WTC11 (cell line): ENCODE measurements around the gene FGF5. TPM values are rescaled to one million over a fixed set of nuclear protein-coding genes. Genes with fewer than 3 reads are reported as not detected.

Experiments used
- ATAC-seq: fragments of 200-7000 bp; cut with Tn5 transposase; 2 replicates; pipeline ENCODE4 v1.10.0; 2021; ENCODE audit warnings: mild to moderate bottlenecking, moderate library complexity
- CTCF ChIA-PET: fragments of 300-600 bp; sonication (Branson Sonifier 250); formaldehyde crosslinking; loops from one replicate; lab custom pipeline; 2021; ENCODE audit warnings: antibody characterized with exemption; lab: Charles Lee
- POLR2A ChIA-PET: fragments of 350-600 bp; sonication (Branson Sonifier 250); formaldehyde crosslinking; loops from one replicate; lab custom pipeline; 2021; ENCODE audit warnings: antibody characterized with exemption; lab: Charles Lee
- DNase-seq: peaks from one replicate; pipeline ENCODE4 v3.0.0; 2021; ENCODE audit warnings: low spot score
- H3K27ac Mint-ChIP-seq: 2 replicates; pipeline ENCODE4 v1.8.0; 2021; ENCODE audit warnings: mixed read lengths
- H3K27me3 Mint-ChIP-seq: 2 replicates; pipeline ENCODE4 v1.8.0; 2021; ENCODE audit warnings: low read depth, mild to moderate bottlenecking, moderate library complexity, mixed read lengths
- H3K36me3 Mint-ChIP-seq: 2 replicates; pipeline ENCODE4 v1.8.0; 2021; ENCODE audit warnings: mixed read lengths
- H3K4me1 Mint-ChIP-seq: 2 replicates; pipeline ENCODE4 v1.8.0; 2022; ENCODE audit warnings: mixed read lengths
- H3K4me3 Mint-ChIP-seq: 2 replicates; pipeline ENCODE4 v1.8.0; 2021; ENCODE audit warnings: mild to moderate bottlenecking, moderate library complexity, mixed read lengths
- H3K9me3 Mint-ChIP-seq: 2 replicates; pipeline ENCODE4 v1.8.0; 2021; ENCODE audit warnings: mixed read lengths
- AR ChIP-seq: fragments of 250-450 bp; sonication (Bioruptor Pico); IDR thresholded peaks from 2 replicates; pipeline ENCODE4 v1.9.0; 2021; ENCODE audit warnings: mild to moderate bottlenecking
- ATF1 ChIP-seq: sonication (generic); formaldehyde crosslinking; IDR thresholded peaks from 2 replicates; pipeline ENCODE4 v1.8.1; 2023; ENCODE audit warnings: mild to moderate bottlenecking, moderate library complexity, missing genetic modification reagents
- CREB1 ChIP-seq: sonication (generic); formaldehyde crosslinking; IDR thresholded peaks from 2 replicates; pipeline ENCODE4 v1.8.0; 2023; ENCODE audit warnings: mild to moderate bottlenecking, missing genetic modification reagents
- E2F4 ChIP-seq: sonication (generic); formaldehyde crosslinking; IDR thresholded peaks from 2 replicates; pipeline ENCODE4 v1.8.1; 2022; ENCODE audit warnings: low read depth, mild to moderate bottlenecking, moderate library complexity, missing genetic modification reagents, borderline replicate concordance
- E2F5 ChIP-seq: sonication (generic); formaldehyde crosslinking; IDR thresholded peaks from 2 replicates; pipeline ENCODE4 v1.8.1; 2022; ENCODE audit warnings: mild to moderate bottlenecking, moderate library complexity, missing genetic modification reagents
- EMX1 ChIP-seq: fragments of 250-450 bp; sonication (Bioruptor Pico); IDR thresholded peaks from 2 replicates; pipeline ENCODE4 v1.8.0; 2021; ENCODE audit warnings: mild to moderate bottlenecking
- ETV6 ChIP-seq: sonication (generic); formaldehyde crosslinking; IDR thresholded peaks from 2 replicates; pipeline ENCODE4 v1.8.1; 2022; ENCODE audit warnings: mild to moderate bottlenecking, missing genetic modification reagents
- GRHL2 ChIP-seq: fragments of 250-450 bp; sonication (Bioruptor Pico); IDR thresholded peaks from 2 replicates; pipeline ENCODE4 v1.8.0; 2022; ENCODE audit warnings: mild to moderate bottlenecking, moderate library complexity; ENCODE audit not compliant: insufficient replicate concordance, severe bottlenecking
- HMGXB4 ChIP-seq: sonication (generic); formaldehyde crosslinking; IDR thresholded peaks from 2 replicates; pipeline ENCODE4 v1.8.1; 2023; ENCODE audit warnings: mild to moderate bottlenecking, moderate library complexity, missing genetic modification reagents
- MXD4 ChIP-seq: fragments of 250-450 bp; sonication (Bioruptor Pico); IDR thresholded peaks from 2 replicates; pipeline ENCODE4 v1.8.0; 2021; ENCODE audit warnings: mild to moderate bottlenecking, moderate library complexity, borderline replicate concordance
- MYBL2 ChIP-seq: sonication (generic); formaldehyde crosslinking; IDR thresholded peaks from 2 replicates; pipeline ENCODE4 v1.8.1; 2023; ENCODE audit warnings: mild to moderate bottlenecking, moderate library complexity, missing genetic modification reagents
- NFATC4 ChIP-seq: fragments of 250-450 bp; sonication (Bioruptor Pico); IDR thresholded peaks from 2 replicates; pipeline ENCODE4 v1.9.0; 2021; ENCODE audit warnings: mild to moderate bottlenecking
- NR1H2 ChIP-seq: sonication (generic); formaldehyde crosslinking; IDR thresholded peaks from 2 replicates; pipeline ENCODE4 v1.9.0; 2021; ENCODE audit warnings: mild to moderate bottlenecking, moderate library complexity, missing genetic modification reagents
- PRRX2 ChIP-seq: fragments of 250-450 bp; sonication (Bioruptor Pico); IDR thresholded peaks from 2 replicates; pipeline ENCODE4 v1.8.0; 2021; ENCODE audit warnings: mild to moderate bottlenecking
- RELA ChIP-seq: sonication (generic); formaldehyde crosslinking; IDR thresholded peaks from 2 replicates; pipeline ENCODE4 v1.8.1; 2022; ENCODE audit warnings: missing genetic modification reagents, mild to moderate bottlenecking, borderline replicate concordance
- SMAD4 ChIP-seq: sonication (generic); formaldehyde crosslinking; IDR thresholded peaks from 2 replicates; pipeline ENCODE4 v1.8.0; 2022; ENCODE audit warnings: mild to moderate bottlenecking, missing genetic modification reagents
- ZNF281 ChIP-seq: sonication (generic); formaldehyde crosslinking; IDR thresholded peaks from 2 replicates; pipeline ENCODE4 v1.8.0; 2023; ENCODE audit warnings: mild to moderate bottlenecking, missing genetic modification reagents
- ZNF416 ChIP-seq: fragments of 250-450 bp; sonication (Bioruptor Pico); IDR thresholded peaks from 2 replicates; pipeline ENCODE4 v1.9.0; 2021; ENCODE audit warnings: mild to moderate bottlenecking, inconsistent platforms
- ZNF512 ChIP-seq: sonication (generic); formaldehyde crosslinking; IDR thresholded peaks from 2 replicates; pipeline ENCODE4 v1.8.1; 2022; ENCODE audit warnings: missing genetic modification reagents, borderline replicate concordance
- total RNA-seq: library from RNA; stranded (reverse); gene quantifications from 3 replicates; pipeline ENCODE4 v1.2.3, GENCODE V29; 2021

FGF5 gene
- total RNA-seq, 1 experiment from 2014 or later, result not detected

- TF ChIP-seq ZNF281 (CRISPR knock-in tag) (no peak), E2F4 (CRISPR knock-in tag) (no peak), CREB1 (no peak), MXD4 (CRISPR knock-in tag) (no peak), ATF1 (CRISPR knock-in tag) (no peak), E2F5 (CRISPR knock-in tag) (no peak)
Observed at GRCh38 chr4:80229128-80229527, 37.3 kb upstream of the FGF5 start (continued).

- Mint-ChIP-seq H3K27ac (no peak overlapping the region), H3K36me3 (no peaks in the 10 kb centered on the region), H3K27me3 (peaks cover 15% of the 10 kb centered on the region), H3K4me1 (no peaks in the 10 kb centered on the region), H3K9me3 (no peaks in the 10 kb centered on the region), H3K4me3 (no peak overlapping the region)
- ChIA-PET POLR2A (no interaction called here), CTCF (interaction anchor here (1.9 kb wide), 1 partner anchor 14 kb away, joined by 5 read pairs; no protein-coding TSS in a partner anchor)
- DNase-seq (no peak), ATAC-seq (no peak)
- no peak for TF ChIP-seq PRRX2 (CRISPR knock-in tag)
- TF ChIP-seq ZNF512 (CRISPR knock-in tag), result no peak
- no peak for TF ChIP-seq AR (CRISPR knock-in tag)
- no peak for TF ChIP-seq HMGXB4 (CRISPR knock-in tag)
- no peak for TF ChIP-seq EMX1 (CRISPR knock-in tag)
- TF ChIP-seq SMAD4 (CRISPR knock-in tag), result no peak
- no peak for TF ChIP-seq ZNF416
- no peak for TF ChIP-seq NFATC4 (CRISPR knock-in tag)
- TF ChIP-seq ETV6, result no peak
- no peak for TF ChIP-seq MYBL2 (CRISPR knock-in tag)
- no peak for TF ChIP-seq GRHL2 (CRISPR knock-in tag)
- no peak for TF ChIP-seq NR1H2 (CRISPR knock-in tag)
- TF ChIP-seq RELA (CRISPR knock-in tag), result no peak
Observed at GRCh38 chr4:80229590-80229989, 36.9 kb upstream of the FGF5 start.
